Natural killer cell (primary cell): Measurements from ENCODE around the gene IMP3. TPM values are rescaled to one million over a fixed set of nuclear protein-coding genes. Genes with fewer than 3 reads are reported as not detected.

ENCODE experiments used
- ATAC-seq, 3 donors: fragments of 150-1000 bp in 2 of 3; fragments of 200-7000 bp in 1 of 3; cut with Tn5 transposase; 1 replicate in 1 of 3; 2 replicates in 2 of 3; pipeline ENCODE4 v1.10.0; 2021; ENCODE audit warnings: mild to moderate bottlenecking in 2 of 3, moderate library complexity in 2 of 3
- DNase-seq, 2 donors: peaks; one replicate each; pipeline versions ENCODE4 v3.0.0 to v3.0.0-alpha.2; 2013 to 2021; ENCODE audit warnings: mixed read lengths in 1 of 2
- H3K27ac ChIP-seq: one replicate; pipeline ENCODE4 v1.5.1; 2013; ENCODE audit warnings: mild to moderate bottlenecking, low read length
- H3K27me3 ChIP-seq: one replicate; pipeline ENCODE4 v1.6.1; 2013; ENCODE audit warnings: low read length; ENCODE audit not compliant: control insufficient read depth, insufficient read depth
- H3K36me3 ChIP-seq: one replicate; pipeline ENCODE4 v1.6.1; 2013; ENCODE audit warnings: low read length; ENCODE audit not compliant: control insufficient read depth, insufficient read depth
- H3K4me1 ChIP-seq: one replicate; pipeline ENCODE4 v1.6.1; 2013; ENCODE audit warnings: low read length; ENCODE audit not compliant: control insufficient read depth, insufficient read depth
- H3K4me3 ChIP-seq: one replicate; pipeline ENCODE4 v1.5.1; 2013; ENCODE audit warnings: low read length
- H3K9me3 ChIP-seq: one replicate; pipeline ENCODE4 v1.6.1; 2013; ENCODE audit warnings: low read length; ENCODE audit not compliant: control insufficient read depth, insufficient read depth
- H3K27ac Mint-ChIP-seq, 2 donors: one replicate each; pipeline ENCODE4 v1.8.0; 2022; ENCODE audit warnings: mild to moderate bottlenecking in 2 of 2, mixed read lengths in 2 of 2, moderate library complexity in 1 of 2
- H3K27me3 Mint-ChIP-seq, 2 donors: one replicate each; pipeline ENCODE4 v1.8.0; 2022; ENCODE audit warnings: low read depth in 2 of 2, mixed read lengths in 2 of 2
- H3K36me3 Mint-ChIP-seq: one replicate; pipeline ENCODE4 v1.8.0; 2022; ENCODE audit warnings: mixed read lengths
- H3K4me1 Mint-ChIP-seq, 2 donors: one replicate each; pipeline ENCODE4 v1.8.0; 2022; ENCODE audit warnings: mixed read lengths in 2 of 2
- H3K4me3 Mint-ChIP-seq: one replicate; pipeline ENCODE4 v1.8.0; 2022; ENCODE audit warnings: mild to moderate bottlenecking, moderate library complexity, mixed read lengths
- H3K9me3 Mint-ChIP-seq, 2 donors: one replicate each; pipeline ENCODE4 v1.8.0; 2022; ENCODE audit warnings: mixed read lengths in 2 of 2
- WGBS: methylation state at CpG from one replicate; pipeline ENCODE4 v1.1.7; 2013; ENCODE audit warnings: missing lambda C conversion rate; ENCODE audit not compliant: insufficient coverage; 5-methylcytosine and 5-hydroxymethylcytosine counted together
- intact Hi-C: fragments of 100-400 bp; cut with micrococcal nuclease; formaldehyde crosslinking; loops from one replicate; pipeline ENCODE4 v1.14.2; 2022
- total RNA-seq, 4 donors: library from RNA; stranded (reverse); fragments of 120-200 nt in 1 of 4; gene quantifications; one replicate each; pipeline versions ENCODE4 v1.2.3 to v1.2.4, GENCODE V29; 2013 to 2022
- TF ChIP-seq, protein P1 (sequence below): fragments of 200-600 bp; IDR thresholded peaks from one replicate; pipeline ENCODE4 v1.8.0; 2022; ENCODE audit warnings: antibody characterized with exemption

Gene IMP3
- total RNA-seq, 3 donors from 2014 or later (not counting 1 experiment from before 2014, with no cell fraction given), result 22.9 to 37.1 (median 35.8) TPM

DNA sequence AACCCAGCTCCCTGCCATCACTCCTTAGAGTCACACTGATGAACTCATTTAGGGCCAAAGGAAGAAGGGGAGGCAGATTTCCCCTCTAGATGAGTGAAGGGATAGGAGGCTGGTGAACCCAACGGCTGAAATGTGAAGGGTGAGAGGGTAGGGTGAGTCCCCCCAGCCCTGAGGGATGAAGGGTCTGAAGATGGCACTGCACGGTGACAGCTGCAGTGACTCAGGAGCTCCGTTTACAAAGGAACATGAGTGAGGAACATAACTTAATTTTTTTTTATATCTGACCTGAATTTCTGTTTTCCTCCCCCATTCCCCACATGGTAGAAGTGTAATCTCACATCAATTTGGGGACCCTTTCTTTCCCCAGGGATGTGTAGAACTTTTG is 21.7 kb upstream of the IMP3 start:
- no peak overlapping the region for H3K4me3 ChIP-seq
- DNase-seq (no peak), ATAC-seq (no peak)
- H3K27me3 ChIP-seq, result no peaks in the 10 kb centered on the region
- Mint-ChIP-seq H3K4me3 (no peak overlapping the region), H3K36me3 (no peaks in the 10 kb centered on the region), H3K27ac (no peak overlapping the region), H3K27me3 (peaks cover 0 to 2% of the 10 kb centered on the region in 2 donors), H3K9me3 (no peaks in the 10 kb centered on the region), H3K4me1 (peaks cover 0 to 5% of the 10 kb centered on the region in 2 donors)
- 65% methylated on average over 1 of the region's 3 CpGs for WGBS
- intact Hi-C loops, result no loop called here
- no peak overlapping the region for H3K27ac ChIP-seq
- no peaks in the 10 kb centered on the region for H3K36me3 ChIP-seq
- TF ChIP-seq, protein P1, sequence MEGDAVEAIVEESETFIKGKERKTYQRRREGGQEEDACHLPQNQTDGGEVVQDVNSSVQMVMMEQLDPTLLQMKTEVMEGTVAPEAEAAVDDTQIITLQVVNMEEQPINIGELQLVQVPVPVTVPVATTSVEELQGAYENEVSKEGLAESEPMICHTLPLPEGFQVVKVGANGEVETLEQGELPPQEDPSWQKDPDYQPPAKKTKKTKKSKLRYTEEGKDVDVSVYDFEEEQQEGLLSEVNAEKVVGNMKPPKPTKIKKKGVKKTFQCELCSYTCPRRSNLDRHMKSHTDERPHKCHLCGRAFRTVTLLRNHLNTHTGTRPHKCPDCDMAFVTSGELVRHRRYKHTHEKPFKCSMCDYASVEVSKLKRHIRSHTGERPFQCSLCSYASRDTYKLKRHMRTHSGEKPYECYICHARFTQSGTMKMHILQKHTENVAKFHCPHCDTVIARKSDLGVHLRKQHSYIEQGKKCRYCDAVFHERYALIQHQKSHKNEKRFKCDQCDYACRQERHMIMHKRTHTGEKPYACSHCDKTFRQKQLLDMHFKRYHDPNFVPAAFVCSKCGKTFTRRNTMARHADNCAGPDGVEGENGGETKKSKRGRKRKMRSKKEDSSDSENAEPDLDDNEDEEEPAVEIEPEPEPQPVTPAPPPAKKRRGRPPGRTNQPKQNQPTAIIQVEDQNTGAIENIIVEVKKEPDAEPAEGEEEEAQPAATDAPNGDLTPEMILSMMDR, result no peak
- no peaks in the 10 kb centered on the region for H3K9me3 ChIP-seq
- H3K4me1 ChIP-seq, result no peaks in the 10 kb centered on the region

DNA sequence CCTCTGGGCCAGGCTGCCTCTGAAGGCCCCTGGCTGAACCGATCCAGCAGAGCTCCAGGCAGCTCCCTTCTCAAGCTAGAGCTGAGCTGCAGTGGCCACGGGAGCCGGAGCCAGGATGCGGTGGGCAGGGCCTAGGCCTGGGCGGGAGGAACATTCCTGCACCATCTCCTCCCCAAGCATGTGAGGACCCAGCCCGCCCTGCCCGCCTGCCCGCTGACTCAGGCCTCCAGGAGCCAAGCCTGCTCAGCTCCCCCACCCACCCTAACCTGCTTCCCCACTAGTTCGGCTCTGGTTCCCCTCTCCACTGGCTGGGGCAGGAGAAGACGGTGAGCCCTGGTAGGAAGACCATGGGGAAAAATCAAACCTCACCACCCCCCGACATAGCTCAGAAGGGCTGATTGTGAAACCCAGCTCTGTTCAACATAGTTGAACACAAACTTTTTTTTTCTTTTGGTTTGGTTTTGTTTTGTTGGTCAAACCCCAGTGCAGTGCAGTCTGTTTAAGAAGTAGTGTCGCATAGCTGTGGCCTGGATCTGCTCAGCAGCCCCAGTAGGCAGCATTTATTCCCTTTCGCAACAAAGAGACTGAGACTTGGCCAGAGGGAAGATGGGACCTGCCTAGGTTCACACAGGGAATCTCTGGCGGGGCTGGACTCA is 21.2 kb upstream of the IMP3 start:
- Mint-ChIP-seq H3K4me1 (peaks cover 0 to 5% of the 10 kb centered on the region in 2 donors), H3K9me3 (no peaks in the 10 kb centered on the region), H3K4me3 (no peak overlapping the region), H3K27ac (no peak overlapping the region), H3K36me3 (no peaks in the 10 kb centered on the region), H3K27me3 (no peaks in the 10 kb centered on the region)
- H3K27me3 ChIP-seq, result no peaks in the 10 kb centered on the region
- ATAC-seq (no peak), DNase-seq (no peak)
- 88% methylated on average over 13 of the region's 14 CpGs for WGBS
- no peak overlapping the region for H3K4me3 ChIP-seq
- H3K4me1 ChIP-seq, result no peaks in the 10 kb centered on the region
- H3K9me3 ChIP-seq, result no peaks in the 10 kb centered on the region
- H3K27ac ChIP-seq, result no peak overlapping the region
- intact Hi-C loops, result no loop called here
- TF ChIP-seq, protein P1, result no peak
- no peaks in the 10 kb centered on the region for H3K36me3 ChIP-seq

DNA sequence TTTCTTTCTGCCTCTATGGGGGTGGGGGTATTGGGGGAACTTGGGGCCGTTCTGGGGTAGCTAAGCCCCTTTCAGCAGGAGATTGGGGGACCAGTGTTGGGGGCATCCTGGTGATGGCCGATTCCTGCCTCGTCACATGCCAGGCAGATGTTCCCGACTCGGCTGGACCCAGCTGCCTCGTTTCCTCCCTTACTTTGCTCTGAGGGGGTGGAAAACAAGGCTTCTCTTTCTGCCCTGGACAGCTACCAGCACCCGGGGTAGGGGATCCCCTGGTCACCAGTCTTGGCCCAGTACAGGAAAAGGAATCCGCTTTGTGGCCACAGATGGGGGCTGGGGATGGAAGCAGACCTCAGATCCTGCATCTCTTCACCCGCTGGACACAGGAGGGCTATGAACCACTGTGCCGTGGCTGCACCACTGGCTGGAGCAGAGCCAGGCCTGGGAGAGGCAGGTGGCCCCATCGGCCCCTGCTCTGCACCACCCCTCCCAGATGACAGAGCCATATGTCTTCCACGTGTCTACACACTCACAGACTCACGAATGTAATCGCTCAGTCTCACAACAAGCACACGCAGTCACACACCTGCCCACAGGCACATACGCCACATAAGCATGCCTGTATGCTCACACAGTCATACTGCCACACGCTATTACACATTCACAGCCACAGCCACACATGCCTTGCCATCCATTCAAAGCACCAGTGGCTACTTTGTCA is 20.1 kb upstream of the IMP3 start:
- intact Hi-C loops, result no loop called here
- Histone ChIP-seq H3K27ac (no peak overlapping the region), H3K4me3 (no peak overlapping the region), H3K27me3 (no peaks in the 10 kb centered on the region), H3K9me3 (no peaks in the 10 kb centered on the region), H3K36me3 (no peaks in the 10 kb centered on the region), H3K4me1 (no peaks in the 10 kb centered on the region)
- ATAC-seq, result no peak
- Mint-ChIP-seq H3K4me1 (no peaks in the 10 kb centered on the region), H3K27ac (no peak overlapping the region), H3K36me3 (no peaks in the 10 kb centered on the region), H3K27me3 (no peaks in the 10 kb centered on the region), H3K9me3 (no peaks in the 10 kb centered on the region), H3K4me3 (no peak overlapping the region)
- DNase-seq, result no peak
- WGBS, result 87% methylated on average over 17 of the region's 17 CpGs
- TF ChIP-seq, protein P1, result no peak
